Loucy (cell line): ENCODE data around the gene GLMP.

Experiments used
- EZH2phosphoT487 ChIP-seq: fragments of 200-600 bp; IDR thresholded peaks from 2 replicates; pipeline ENCODE4 v1.6.1; 2018; ENCODE audit warnings: antibody characterized with exemption, mild to moderate bottlenecking, moderate library complexity, borderline replicate concordance
- TF ChIP-seq, protein P1 (sequence below): fragments of 200-600 bp; sonication (generic); conservative IDR thresholded peaks from 2 replicates; pipeline ENCODE4 v1.5.1; 2014; ENCODE audit warnings: mild to moderate bottlenecking, antibody characterized with exemption, low read length

- TF ChIP-seq, protein P1, sequence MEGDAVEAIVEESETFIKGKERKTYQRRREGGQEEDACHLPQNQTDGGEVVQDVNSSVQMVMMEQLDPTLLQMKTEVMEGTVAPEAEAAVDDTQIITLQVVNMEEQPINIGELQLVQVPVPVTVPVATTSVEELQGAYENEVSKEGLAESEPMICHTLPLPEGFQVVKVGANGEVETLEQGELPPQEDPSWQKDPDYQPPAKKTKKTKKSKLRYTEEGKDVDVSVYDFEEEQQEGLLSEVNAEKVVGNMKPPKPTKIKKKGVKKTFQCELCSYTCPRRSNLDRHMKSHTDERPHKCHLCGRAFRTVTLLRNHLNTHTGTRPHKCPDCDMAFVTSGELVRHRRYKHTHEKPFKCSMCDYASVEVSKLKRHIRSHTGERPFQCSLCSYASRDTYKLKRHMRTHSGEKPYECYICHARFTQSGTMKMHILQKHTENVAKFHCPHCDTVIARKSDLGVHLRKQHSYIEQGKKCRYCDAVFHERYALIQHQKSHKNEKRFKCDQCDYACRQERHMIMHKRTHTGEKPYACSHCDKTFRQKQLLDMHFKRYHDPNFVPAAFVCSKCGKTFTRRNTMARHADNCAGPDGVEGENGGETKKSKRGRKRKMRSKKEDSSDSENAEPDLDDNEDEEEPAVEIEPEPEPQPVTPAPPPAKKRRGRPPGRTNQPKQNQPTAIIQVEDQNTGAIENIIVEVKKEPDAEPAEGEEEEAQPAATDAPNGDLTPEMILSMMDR = no peak
- no peak for TF ChIP-seq EZH2phosphoT487
These were observed 2.4 kb downstream of the GLMP start for GRCh38 chr1:156293098-156293434.
